ENCODE data around the gene PYDC2.
A peak's percentile ranks its signal among the peaks of the same experiment; 100 is the strongest.
"Not testable (repeated sequence)": the region's sequence is repeated elsewhere in the genome, so short reads cannot be mapped to it uniquely, and the experiment has no call there.

Gene PYDC2

DNA sequence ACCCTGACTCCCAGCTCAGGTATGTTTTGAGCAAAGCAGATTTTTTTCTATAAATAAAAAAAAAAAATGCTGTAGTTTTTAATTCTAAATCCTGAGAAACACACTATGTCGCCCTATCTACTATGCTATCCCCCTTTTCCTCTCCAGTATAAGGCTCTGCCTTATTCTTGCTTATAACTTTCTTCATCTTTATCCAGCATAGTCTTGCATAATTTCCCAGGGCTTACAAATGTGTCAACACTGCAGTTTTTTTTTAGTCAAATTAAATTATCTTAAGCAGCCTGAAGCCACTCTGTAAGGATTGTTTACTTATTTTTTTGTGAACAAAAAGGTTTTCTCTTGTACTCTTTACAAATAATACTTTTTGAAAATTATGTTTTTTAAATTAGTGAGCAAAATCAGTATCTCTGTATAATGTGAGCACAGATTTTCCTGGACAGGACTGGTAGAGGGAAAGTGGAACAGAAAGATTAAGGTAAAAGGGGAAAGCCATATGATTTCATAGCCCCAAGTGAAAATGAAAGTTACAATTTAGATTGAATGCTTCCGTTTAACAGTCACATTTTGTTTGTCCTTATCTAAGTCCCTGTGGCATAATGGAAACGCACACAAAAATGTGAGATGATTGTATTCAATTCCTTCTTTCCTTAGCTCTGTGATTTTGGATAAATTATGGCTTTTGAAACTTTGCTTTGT, 5.6 kb upstream of the PYDC2 start:
- no peak overlapping the region for H3K27ac ChIP-seq

GRCh38 chr3:191460360-191460759, 603 bp upstream of the PYDC2 start:
- H3K27ac ChIP-seq: no peak overlapping the region
- no peak for DNase-seq (ENCODE audit: low read depth, low spot score)

More for the DNA sequence above, 5.6 kb upstream of the PYDC2 start:
- no peak for DNase-seq (ENCODE audit: low read depth, low spot score)

DNA sequence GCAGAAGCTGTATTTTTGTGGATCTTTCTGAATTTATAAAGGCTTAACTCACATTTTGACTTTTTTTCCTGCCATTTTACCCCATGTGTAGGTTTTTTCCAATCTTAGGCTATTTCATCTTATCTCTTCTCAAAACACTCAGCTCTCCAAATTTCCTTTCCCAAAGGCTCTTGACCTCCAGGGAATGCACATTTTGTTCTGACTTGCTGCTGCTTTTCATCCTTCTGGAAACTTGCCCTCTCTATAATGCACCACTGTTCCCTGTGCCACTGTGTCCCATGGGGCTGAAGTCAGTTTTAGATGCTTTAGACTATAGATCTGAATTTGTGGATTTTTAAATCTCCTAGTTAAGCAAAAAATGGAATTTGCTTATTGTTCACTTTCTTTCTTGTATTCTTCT, 9.1 kb downstream of the PYDC2 start:
- no peak for DNase-seq (ENCODE audit: low read depth, low spot score)

DNA sequence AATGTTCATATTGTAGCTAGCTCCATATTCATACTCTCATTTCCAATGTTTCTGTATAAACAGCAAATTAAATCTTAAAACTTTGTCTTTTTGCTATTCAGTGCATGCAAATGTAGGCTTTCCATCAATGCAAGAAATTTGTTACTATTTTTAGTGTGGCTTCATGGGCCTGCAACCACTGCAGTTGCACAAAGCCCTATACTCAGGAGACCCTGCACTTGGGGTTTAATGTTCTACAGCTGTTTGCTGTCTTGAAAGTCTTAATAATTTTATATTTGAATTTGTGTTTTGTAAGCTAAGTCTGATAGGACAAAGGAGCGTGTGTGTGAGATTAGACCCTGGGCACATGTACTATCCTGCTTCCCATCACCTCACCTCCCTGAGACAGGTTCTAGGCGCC, 9.6 kb downstream of the PYDC2 start:
- H3K27ac ChIP-seq: no peak overlapping the region
- no peak for DNase-seq (ENCODE audit: low read depth, low spot score)

More for the DNA sequence above, 9.1 kb downstream of the PYDC2 start:
- H3K27ac ChIP-seq: no peak overlapping the region

GRCh38 chr3:191473661-191474198, 12.8 kb downstream of the PYDC2 start:
- no peak for DNase-seq (ENCODE audit: low read depth, low spot score)
- H3K27ac ChIP-seq: no peak overlapping the region

DNA sequence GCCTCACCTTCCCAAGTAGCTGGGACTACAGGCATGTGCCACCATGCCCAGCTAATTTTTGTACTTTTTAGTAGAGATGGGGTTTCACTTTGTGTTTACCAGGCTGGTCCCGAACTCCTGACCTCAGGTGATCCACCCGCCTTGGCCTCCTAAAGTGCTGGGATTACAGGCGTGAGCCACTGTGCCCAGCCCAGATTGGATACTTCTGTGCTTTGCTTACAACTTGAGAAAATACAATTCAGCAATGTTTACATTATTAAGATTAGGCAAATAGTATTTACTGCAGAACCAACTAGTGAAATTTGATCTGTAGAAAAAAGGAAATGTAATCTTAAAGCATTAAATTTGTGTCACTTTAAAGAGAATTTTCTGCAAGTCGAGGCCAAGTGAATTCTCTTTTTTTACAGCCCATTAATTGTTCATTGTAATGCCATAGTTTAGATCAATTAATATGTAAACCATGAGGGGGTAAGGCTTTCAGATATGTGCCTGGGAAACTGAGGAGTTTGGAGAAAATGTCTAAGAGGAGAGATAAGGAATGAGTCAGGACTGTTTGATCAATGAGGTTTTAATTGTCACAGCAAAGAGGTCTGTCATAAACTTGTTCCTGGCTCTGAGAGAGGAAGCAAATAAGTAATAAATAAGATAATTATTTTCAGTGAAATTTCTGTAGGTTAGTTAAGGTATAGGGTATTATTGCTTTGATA, 15.3 kb downstream of the PYDC2 start:
- no peak for DNase-seq (ENCODE audit: low read depth, low spot score)
- no peak overlapping the region for H3K27ac ChIP-seq

- peak overlapping the region; percentile 19 for H3K27ac ChIP-seq
Measured at GRCh38 chr3:191483994-191484393, 23.0 kb downstream of the PYDC2 start.

GRCh38 chr3:191484461-191484860, 23.5 kb downstream of the PYDC2 start:
- peak overlapping the region; percentile 19 for H3K27ac ChIP-seq
- peak; percentile 14 for DNase-seq (ENCODE audit: low read depth, low spot score)

More at GRCh38 chr3:191483994-191484393, 23.0 kb downstream of the PYDC2 start:
- not testable (repeated sequence) for DNase-seq (ENCODE audit: low read depth, low spot score)

- DNase-seq (ENCODE audit: low read depth, low spot score): no peak
Measured at GRCh38 chr3:191492601-191493000, 31.6 kb downstream of the PYDC2 start.

DNA sequence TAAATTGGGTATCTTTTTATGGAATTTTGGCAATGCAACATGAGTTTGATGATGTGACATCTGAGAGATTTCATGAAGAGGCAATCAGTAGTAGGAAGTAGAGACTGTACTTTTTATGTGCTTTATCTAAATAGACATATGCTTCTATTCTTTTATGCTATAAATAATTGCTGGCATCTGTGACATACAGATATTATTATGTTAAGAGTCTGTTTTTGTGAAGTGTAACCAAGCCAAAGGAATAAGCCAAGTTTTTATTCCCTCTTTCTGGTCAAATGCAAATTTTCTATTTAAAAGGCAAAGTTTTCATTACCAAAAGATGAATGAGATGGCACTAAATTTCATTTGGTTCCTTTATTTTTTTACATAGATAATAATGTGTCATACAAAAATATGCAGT, 32.4 kb downstream of the PYDC2 start:
- no peak for DNase-seq (ENCODE audit: low read depth, low spot score)
- H3K27ac ChIP-seq: no peak overlapping the region

More at GRCh38 chr3:191492601-191493000, 31.6 kb downstream of the PYDC2 start:
- H3K27ac ChIP-seq: no peak overlapping the region

- H3K27ac ChIP-seq: no peak overlapping the region
- DNase-seq (ENCODE audit: low read depth, low spot score): no peak
Measured at GRCh38 chr3:191499307-191500080, 38.5 kb downstream of the PYDC2 start.

DNA sequence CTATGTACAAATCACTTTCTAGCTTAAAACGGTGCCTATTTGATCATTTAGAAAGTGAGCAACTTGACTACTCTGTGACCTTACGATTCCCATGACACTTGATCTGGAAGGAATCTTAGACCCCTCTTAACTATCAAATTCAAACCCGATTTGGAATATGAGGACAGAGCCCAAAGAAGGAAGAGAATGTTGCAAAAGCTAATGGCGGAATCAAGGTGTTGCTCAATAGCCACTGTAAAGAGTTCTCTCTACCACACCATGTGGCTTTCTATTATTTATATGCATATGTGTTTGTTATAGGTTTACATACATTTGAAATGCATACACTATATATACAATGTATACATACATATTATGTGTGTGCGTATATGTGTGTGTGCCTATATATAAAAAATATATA, 39.9 kb downstream of the PYDC2 start:
- no peak overlapping the region for H3K27ac ChIP-seq
- DNase-seq (ENCODE audit: low read depth, low spot score): no peak

DNA sequence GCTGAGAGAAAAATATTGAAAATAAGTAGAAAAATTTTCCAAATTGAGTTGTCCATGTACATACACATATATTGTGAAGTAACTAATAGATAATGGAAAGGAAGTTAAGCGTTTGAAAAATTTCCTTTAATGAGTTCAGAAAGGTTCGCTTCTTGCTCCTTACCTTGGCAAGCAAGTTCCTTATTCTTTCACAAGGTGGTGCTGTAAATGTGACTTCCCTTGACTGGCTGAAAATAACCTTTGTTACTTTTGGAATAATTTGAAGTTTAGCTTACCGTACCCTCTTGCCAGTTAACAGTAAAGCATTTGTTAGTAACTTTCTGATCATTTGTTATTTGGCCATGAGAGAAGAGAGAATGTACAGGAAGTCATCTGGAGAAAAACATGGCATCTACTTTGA, 41.6 kb downstream of the PYDC2 start:
- H3K27ac ChIP-seq: no peak overlapping the region

GRCh38 chr3:191509078-191509477, 48.1 kb downstream of the PYDC2 start:
- H3K27ac ChIP-seq: no peak overlapping the region
- no peak for DNase-seq (ENCODE audit: low read depth, low spot score)

More for the DNA sequence above, 41.6 kb downstream of the PYDC2 start:
- no peak for DNase-seq (ENCODE audit: low read depth, low spot score)

All from epithelial cell of prostate (primary cell).